SU-DHL-6 (cell line): ENCODE measurements around the gene DAPK1.

Experiments
- CTCF ChIP-seq: fragments of 200-600 bp; sonication (generic); IDR thresholded peaks from one replicate; pipeline ENCODE4 v1.5.1; 2017; ENCODE audit warnings: antibody characterized with exemption, mild to moderate bottlenecking, low read length, moderate library complexity; ENCODE audit not compliant: insufficient read depth, poor library complexity, severe bottlenecking
- EZH2phosphoT487 ChIP-seq: fragments of 200-600 bp; sonication (generic), shearing (Covaris generic); conservative IDR thresholded peaks from 2 replicates; pipeline ENCODE4 v1.6.1; 2018; ENCODE audit warnings: mild to moderate bottlenecking, antibody characterized with exemption, low read length, moderate library complexity, mixed read lengths

GRCh38 chr9:87642330-87643106 is 144.9 kb downstream of the DAPK1 start:
- TF ChIP-seq CTCF (no peak), EZH2phosphoT487 (no peak)
